Transverse colon (tissue), 4 donors: ENCODE measurements around the gene TTC9B.

Experiments
- EP300 ChIP-seq: sonication (generic); formaldehyde crosslinking; IDR thresholded peaks from one replicate; pipeline ENCODE4 v1.6.1; 2017; ENCODE audit warnings: antibody characterized with exemption, low read depth
- POLR2A ChIP-seq: fragments of 450-650 bp; IDR thresholded peaks from one replicate; pipeline ENCODE4 v1.6.1; 2016; ENCODE audit warnings: antibody characterized with exemption, mild to moderate bottlenecking, moderate library complexity
- POLR2AphosphoS5 ChIP-seq, 3 donors: sonication (generic); formaldehyde crosslinking; IDR thresholded peaks; one replicate each; pipeline ENCODE4 v1.6.1; 2016; ENCODE audit warnings: antibody characterized with exemption in 3 of 3
- TF ChIP-seq, protein P1 (sequence below), 5 experiments: fragments of 200-600 bp in 3 of 5; fragments of 450-650 bp in 2 of 5; sonication (generic) in 3 of 5; IDR thresholded peaks; 1 replicate in 2 of 5; 2 replicates in 3 of 5; pipeline ENCODE4 v1.5.1; 2016 to 2017; ENCODE audit warnings: antibody characterized with exemption in 5 of 5, inconsistent platforms in 3 of 5, mild to moderate bottlenecking in 2 of 5, moderate library complexity in 1 of 5

DNA sequence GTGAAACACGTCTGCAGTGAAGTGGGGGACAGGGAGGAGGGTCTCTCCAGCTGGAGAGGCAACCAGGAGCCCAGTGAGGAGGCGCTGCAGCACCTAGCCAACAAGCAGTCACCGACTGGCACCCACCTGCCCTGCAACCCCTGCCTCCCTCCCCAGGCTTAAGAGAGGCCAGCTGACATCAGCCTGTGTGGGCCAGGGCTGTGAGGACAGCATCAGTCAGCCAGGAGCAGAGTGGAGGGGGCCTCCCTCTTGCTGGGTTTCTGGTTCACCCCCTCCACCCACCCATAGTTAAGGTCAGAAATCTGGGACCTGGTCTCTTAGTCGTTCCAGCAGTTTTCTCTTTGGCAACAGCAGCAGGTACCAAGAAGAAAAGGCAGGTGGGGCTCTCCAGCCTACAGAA is 33.8 kb upstream of the TTC9B start:
- TF ChIP-seq, protein P1, sequence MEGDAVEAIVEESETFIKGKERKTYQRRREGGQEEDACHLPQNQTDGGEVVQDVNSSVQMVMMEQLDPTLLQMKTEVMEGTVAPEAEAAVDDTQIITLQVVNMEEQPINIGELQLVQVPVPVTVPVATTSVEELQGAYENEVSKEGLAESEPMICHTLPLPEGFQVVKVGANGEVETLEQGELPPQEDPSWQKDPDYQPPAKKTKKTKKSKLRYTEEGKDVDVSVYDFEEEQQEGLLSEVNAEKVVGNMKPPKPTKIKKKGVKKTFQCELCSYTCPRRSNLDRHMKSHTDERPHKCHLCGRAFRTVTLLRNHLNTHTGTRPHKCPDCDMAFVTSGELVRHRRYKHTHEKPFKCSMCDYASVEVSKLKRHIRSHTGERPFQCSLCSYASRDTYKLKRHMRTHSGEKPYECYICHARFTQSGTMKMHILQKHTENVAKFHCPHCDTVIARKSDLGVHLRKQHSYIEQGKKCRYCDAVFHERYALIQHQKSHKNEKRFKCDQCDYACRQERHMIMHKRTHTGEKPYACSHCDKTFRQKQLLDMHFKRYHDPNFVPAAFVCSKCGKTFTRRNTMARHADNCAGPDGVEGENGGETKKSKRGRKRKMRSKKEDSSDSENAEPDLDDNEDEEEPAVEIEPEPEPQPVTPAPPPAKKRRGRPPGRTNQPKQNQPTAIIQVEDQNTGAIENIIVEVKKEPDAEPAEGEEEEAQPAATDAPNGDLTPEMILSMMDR (IDR thresholded peaks at IDR 0.05) = no peak
- TF ChIP-seq POLR2AphosphoS5 (IDR thresholded peaks at IDR 0.05) (no peak), POLR2A (no peak), EP300 (no peak)
